Liver (tissue), 3 donors: ENCODE data around the gene CLDN24.

Experiments
- EGR1 ChIP-seq, 2 donors: IDR thresholded peaks; 2 replicates each; pipeline ENCODE4 v1.6.1; 2016 to 2018; ENCODE audit warnings: antibody characterized with exemption in 2 of 2, low read depth in 2 of 2
- FOXA1 ChIP-seq: IDR thresholded peaks from 2 replicates; pipeline ENCODE4 v1.6.1; 2016; ENCODE audit warnings: antibody characterized with exemption
- GABPA ChIP-seq, 2 donors: IDR thresholded peaks in 1 of 2; conservative IDR thresholded peaks in 1 of 2; 2 replicates each; pipeline ENCODE4 v1.6.1; 2016; ENCODE audit warnings: antibody characterized with exemption in 2 of 2, mild to moderate bottlenecking in 1 of 2, moderate library complexity in 1 of 2
- JUND ChIP-seq, 2 donors: IDR thresholded peaks; 2 replicates each; pipeline ENCODE4 v1.6.1; 2016; ENCODE audit warnings: antibody characterized with exemption in 2 of 2
- NR2F2 ChIP-seq: IDR thresholded peaks from 2 replicates; pipeline ENCODE4 v1.6.1; 2016; ENCODE audit warnings: antibody characterized with exemption
- RAD21 ChIP-seq, 2 donors: IDR thresholded peaks; 2 replicates each; pipeline ENCODE4 v1.6.1; 2016; ENCODE audit warnings: antibody characterized with exemption in 2 of 2, mild to moderate bottlenecking in 2 of 2
- SP1 ChIP-seq: IDR thresholded peaks from 2 replicates; pipeline ENCODE4 v1.6.1; 2018; ENCODE audit warnings: antibody characterized with exemption, mild to moderate bottlenecking
- TAF1 ChIP-seq: conservative IDR thresholded peaks from 2 replicates; pipeline ENCODE4 v1.6.1; 2016; ENCODE audit warnings: antibody characterized with exemption, mild to moderate bottlenecking
- YY1 ChIP-seq: IDR thresholded peaks from 2 replicates; pipeline ENCODE4 v1.6.1; 2016; ENCODE audit warnings: antibody characterized with exemption, mild to moderate bottlenecking
- TF ChIP-seq, protein P1 (sequence below): IDR thresholded peaks from 2 replicates; pipeline ENCODE4 v1.6.1; 2016; ENCODE audit warnings: antibody characterized with exemption
- TF ChIP-seq, protein P2 (sequence below): fragments of 150-350 bp; IDR thresholded peaks from 2 replicates; pipeline ENCODE4 v1.5.1; 2017; ENCODE audit warnings: improper control_type of control experiment, low read depth, low read length; ENCODE audit not compliant: missing input control
- TF ChIP-seq, protein P3 (sequence below): IDR thresholded peaks from 2 replicates; pipeline ENCODE4 v1.6.1; 2016; ENCODE audit warnings: antibody characterized with exemption
- TF ChIP-seq, protein P4 (sequence below): IDR thresholded peaks from 2 replicates; pipeline ENCODE4 v1.6.1; 2016; ENCODE audit warnings: antibody characterized with exemption, mild to moderate bottlenecking
- donor health status: healthy.
- donor health status: healthy.

DNA sequence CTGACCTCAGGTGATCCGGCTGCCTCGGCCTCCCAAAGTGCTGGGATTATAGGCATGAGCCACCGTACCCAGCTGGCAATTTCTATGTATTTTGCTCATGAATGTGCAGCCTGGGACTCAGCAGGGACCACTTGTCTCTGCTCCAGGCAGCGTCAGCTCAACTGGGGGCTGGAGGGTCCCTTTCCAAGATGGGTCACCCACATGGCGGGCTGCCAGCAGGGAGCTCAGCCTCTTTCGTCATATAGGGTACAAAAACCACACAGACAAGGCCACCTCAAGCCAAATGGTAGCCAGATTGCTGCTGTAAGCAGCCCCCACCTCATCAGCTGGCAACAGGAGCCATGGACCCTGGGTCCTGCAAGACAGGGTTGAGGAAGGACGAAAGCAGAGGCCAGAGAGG is 2.4 kb upstream of the CLDN24 start:
- TF ChIP-seq, protein P1, sequence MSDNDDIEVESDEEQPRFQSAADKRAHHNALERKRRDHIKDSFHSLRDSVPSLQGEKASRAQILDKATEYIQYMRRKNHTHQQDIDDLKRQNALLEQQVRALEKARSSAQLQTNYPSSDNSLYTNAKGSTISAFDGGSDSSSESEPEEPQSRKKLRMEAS, result no peak
- TF ChIP-seq, protein P2, sequence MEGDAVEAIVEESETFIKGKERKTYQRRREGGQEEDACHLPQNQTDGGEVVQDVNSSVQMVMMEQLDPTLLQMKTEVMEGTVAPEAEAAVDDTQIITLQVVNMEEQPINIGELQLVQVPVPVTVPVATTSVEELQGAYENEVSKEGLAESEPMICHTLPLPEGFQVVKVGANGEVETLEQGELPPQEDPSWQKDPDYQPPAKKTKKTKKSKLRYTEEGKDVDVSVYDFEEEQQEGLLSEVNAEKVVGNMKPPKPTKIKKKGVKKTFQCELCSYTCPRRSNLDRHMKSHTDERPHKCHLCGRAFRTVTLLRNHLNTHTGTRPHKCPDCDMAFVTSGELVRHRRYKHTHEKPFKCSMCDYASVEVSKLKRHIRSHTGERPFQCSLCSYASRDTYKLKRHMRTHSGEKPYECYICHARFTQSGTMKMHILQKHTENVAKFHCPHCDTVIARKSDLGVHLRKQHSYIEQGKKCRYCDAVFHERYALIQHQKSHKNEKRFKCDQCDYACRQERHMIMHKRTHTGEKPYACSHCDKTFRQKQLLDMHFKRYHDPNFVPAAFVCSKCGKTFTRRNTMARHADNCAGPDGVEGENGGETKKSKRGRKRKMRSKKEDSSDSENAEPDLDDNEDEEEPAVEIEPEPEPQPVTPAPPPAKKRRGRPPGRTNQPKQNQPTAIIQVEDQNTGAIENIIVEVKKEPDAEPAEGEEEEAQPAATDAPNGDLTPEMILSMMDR, result no peak
- TF ChIP-seq SP1, result no peak
- no peak for TF ChIP-seq JUND (IDR thresholded peaks at IDR 0.05)
- no peak for TF ChIP-seq YY1
- TF ChIP-seq TAF1, result no peak
- TF ChIP-seq RAD21 (IDR thresholded peaks at IDR 0.05), result no peak
- no peak for TF ChIP-seq EGR1 (IDR thresholded peaks at IDR 0.05; ENCODE audit: low read depth in 2 of 2)
- TF ChIP-seq GABPA (IDR thresholded peaks at IDR 0.05 in 1 of 2, conservative IDR thresholded peaks at IDR 0.05 in 1 of 2), result no peak
- TF ChIP-seq, protein P3, sequence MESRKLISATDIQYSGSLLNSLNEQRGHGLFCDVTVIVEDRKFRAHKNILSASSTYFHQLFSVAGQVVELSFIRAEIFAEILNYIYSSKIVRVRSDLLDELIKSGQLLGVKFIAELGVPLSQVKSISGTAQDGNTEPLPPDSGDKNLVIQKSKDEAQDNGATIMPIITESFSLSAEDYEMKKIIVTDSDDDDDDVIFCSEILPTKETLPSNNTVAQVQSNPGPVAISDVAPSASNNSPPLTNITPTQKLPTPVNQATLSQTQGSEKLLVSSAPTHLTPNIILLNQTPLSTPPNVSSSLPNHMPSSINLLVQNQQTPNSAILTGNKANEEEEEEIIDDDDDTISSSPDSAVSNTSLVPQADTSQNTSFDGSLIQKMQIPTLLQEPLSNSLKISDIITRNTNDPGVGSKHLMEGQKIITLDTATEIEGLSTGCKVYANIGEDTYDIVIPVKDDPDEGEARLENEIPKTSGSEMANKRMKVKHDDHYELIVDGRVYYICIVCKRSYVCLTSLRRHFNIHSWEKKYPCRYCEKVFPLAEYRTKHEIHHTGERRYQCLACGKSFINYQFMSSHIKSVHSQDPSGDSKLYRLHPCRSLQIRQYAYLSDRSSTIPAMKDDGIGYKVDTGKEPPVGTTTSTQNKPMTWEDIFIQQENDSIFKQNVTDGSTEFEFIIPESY, result no peak
- TF ChIP-seq, protein P4, sequence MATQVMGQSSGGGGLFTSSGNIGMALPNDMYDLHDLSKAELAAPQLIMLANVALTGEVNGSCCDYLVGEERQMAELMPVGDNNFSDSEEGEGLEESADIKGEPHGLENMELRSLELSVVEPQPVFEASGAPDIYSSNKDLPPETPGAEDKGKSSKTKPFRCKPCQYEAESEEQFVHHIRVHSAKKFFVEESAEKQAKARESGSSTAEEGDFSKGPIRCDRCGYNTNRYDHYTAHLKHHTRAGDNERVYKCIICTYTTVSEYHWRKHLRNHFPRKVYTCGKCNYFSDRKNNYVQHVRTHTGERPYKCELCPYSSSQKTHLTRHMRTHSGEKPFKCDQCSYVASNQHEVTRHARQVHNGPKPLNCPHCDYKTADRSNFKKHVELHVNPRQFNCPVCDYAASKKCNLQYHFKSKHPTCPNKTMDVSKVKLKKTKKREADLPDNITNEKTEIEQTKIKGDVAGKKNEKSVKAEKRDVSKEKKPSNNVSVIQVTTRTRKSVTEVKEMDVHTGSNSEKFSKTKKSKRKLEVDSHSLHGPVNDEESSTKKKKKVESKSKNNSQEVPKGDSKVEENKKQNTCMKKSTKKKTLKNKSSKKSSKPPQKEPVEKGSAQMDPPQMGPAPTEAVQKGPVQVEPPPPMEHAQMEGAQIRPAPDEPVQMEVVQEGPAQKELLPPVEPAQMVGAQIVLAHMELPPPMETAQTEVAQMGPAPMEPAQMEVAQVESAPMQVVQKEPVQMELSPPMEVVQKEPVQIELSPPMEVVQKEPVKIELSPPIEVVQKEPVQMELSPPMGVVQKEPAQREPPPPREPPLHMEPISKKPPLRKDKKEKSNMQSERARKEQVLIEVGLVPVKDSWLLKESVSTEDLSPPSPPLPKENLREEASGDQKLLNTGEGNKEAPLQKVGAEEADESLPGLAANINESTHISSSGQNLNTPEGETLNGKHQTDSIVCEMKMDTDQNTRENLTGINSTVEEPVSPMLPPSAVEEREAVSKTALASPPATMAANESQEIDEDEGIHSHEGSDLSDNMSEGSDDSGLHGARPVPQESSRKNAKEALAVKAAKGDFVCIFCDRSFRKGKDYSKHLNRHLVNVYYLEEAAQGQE, result no peak
- TF ChIP-seq FOXA1, result no peak
- no peak for TF ChIP-seq NR2F2
